ENCODE results near the gene SERPINB1.
A peak's percentile ranks its signal among the peaks of the same experiment; 100 is the strongest.

Gene SERPINB1

DNA sequence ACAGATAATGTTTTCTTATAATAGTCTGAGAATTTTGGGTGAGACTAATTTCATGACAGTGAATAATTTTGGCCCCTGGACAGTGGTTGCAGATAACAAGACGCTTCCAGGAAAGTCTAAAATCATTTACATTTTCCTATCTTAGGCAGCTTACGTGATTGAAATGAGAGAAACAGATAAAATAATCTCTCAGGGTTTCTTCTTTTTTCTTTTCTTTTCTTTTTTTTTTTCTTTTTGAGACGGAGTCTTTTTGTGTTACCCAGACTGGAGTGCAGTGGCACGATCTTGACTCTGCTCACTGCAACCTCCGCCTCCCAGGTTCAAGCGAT lies 4.2 kb upstream of the SERPINB1 start:
- H3K4me2 ChIP-seq (ENCODE audit: low read length, poor library complexity, severe bottlenecking), result no peak overlapping the region
- H3K23ac ChIP-seq (ENCODE audit: low read length in 2 of 2), result no peak overlapping the region
- H3K4me1 ChIP-seq (ENCODE audit: control insufficient read depth, insufficient read depth, low read depth, low read length), result peaks cover 11% of the 10 kb centered on the region
- no peak overlapping the region for H2AK5ac ChIP-seq (ENCODE audit: low read length, severe bottlenecking)
- peak overlapping the region; percentile 86 for H3K9ac ChIP-seq (ENCODE audit: low read length)
- no peak overlapping the region for H3K14ac ChIP-seq (ENCODE audit: low read length in 2 of 2)
- no peaks in the 10 kb centered on the region for H3K79me1 ChIP-seq (replicated peaks; ENCODE audit: low read length, poor library complexity, severe bottlenecking)
- 89% methylated on average over 4 of the region's 6 CpGs for WGBS
- no peak overlapping the region for H2BK15ac ChIP-seq (ENCODE audit: low read depth, poor library complexity, severe bottlenecking)
- no peak overlapping the region for H2BK120ac ChIP-seq (ENCODE audit: low read depth, low read length)
- no peak overlapping the region for H3K18ac ChIP-seq (ENCODE audit: low read depth in 1 of 2, low read length in 2 of 2)
- no peaks in the 10 kb centered on the region for H3K27me3 ChIP-seq (ENCODE audit: control insufficient read depth in 1 of 2, insufficient read depth in 1 of 2, low read length in 2 of 2)
- no peak overlapping the region for H4K8ac ChIP-seq (ENCODE audit: low read length)
- no peak overlapping the region for H4K91ac ChIP-seq (ENCODE audit: low read length)
- H3K36me3 ChIP-seq (ENCODE audit: control insufficient read depth in 1 of 2, insufficient read depth in 2 of 2, low read depth in 1 of 2, low read length in 2 of 2), result no peaks in the 10 kb centered on the region
- no peak overlapping the region for H2AFZ ChIP-seq (ENCODE audit: low read depth, low read length)
- H3K27ac ChIP-seq (ENCODE audit: low read length, poor library complexity, severe bottlenecking), result no peak overlapping the region
- H3K4me3 ChIP-seq (ENCODE audit: insufficient read depth in 1 of 2, low read depth in 1 of 2, low read length in 2 of 2), result no peak overlapping the region
- DNase-seq, result no peak
- no peak overlapping the region for H3K4ac ChIP-seq (ENCODE audit: low read depth in 1 of 2, low read length in 2 of 2)
- no peak overlapping the region for H2BK5ac ChIP-seq (ENCODE audit: low read depth, low read length, poor library complexity, severe bottlenecking)
- no peaks in the 10 kb centered on the region for H3K9me3 ChIP-seq (ENCODE audit: control insufficient read depth, low read length)
- H2BK12ac ChIP-seq (ENCODE audit: low read length in 2 of 2), result no peak overlapping the region

DNA sequence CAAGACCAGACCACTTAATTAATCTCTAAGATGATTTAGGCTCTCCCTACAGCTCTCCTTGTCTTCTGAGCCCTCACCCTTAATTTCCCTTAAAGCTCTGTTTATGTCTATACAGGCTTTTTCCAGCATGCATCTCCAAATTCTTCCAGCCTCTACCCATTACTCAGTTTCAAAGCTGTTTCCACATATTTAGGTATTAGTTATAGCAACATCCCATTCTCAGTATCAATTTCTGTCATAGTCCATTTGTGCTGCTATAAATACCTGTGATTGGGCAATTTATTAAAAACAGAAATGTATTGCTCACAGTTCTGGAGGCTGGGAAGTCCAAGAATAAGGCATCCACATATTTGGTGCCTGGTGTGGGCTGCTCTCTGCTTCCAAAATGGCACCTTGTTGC lies 2.3 kb upstream of the SERPINB1 start:
- no peak overlapping the region for H4K8ac ChIP-seq (ENCODE audit: low read length)
- H3K27ac ChIP-seq (ENCODE audit: low read length, poor library complexity, severe bottlenecking), result no peak overlapping the region
- H3K36me3 ChIP-seq (ENCODE audit: control insufficient read depth in 1 of 2, insufficient read depth in 2 of 2, low read depth in 1 of 2, low read length in 2 of 2), result peaks cover 0 to 14% of the 10 kb centered on the region in 2 experiments
- peaks cover 19% of the 10 kb centered on the region for H3K4me1 ChIP-seq (ENCODE audit: control insufficient read depth, insufficient read depth, low read depth, low read length)
- no peaks in the 10 kb centered on the region for H3K9me3 ChIP-seq (ENCODE audit: control insufficient read depth, low read length)
- no peak overlapping the region for H2BK15ac ChIP-seq (ENCODE audit: low read depth, poor library complexity, severe bottlenecking)
- no peak overlapping the region for H3K9ac ChIP-seq (ENCODE audit: low read length)
- no peak overlapping the region for H2AK5ac ChIP-seq (ENCODE audit: low read length, severe bottlenecking)
- no peak overlapping the region for H2BK12ac ChIP-seq (ENCODE audit: low read length in 2 of 2)
- DNase-seq, result no peak
- no peak overlapping the region for H4K91ac ChIP-seq (ENCODE audit: low read length)
- H3K4ac ChIP-seq (ENCODE audit: low read depth in 1 of 2, low read length in 2 of 2), result no peak overlapping the region
- H2BK5ac ChIP-seq (ENCODE audit: low read depth, low read length, poor library complexity, severe bottlenecking), result no peak overlapping the region
- no peak overlapping the region for H2AFZ ChIP-seq (ENCODE audit: low read depth, low read length)
- H3K79me1 ChIP-seq (replicated peaks; ENCODE audit: low read length, poor library complexity, severe bottlenecking), result peaks cover 3% of the 10 kb centered on the region
- no peak overlapping the region for H3K4me2 ChIP-seq (ENCODE audit: low read length, poor library complexity, severe bottlenecking)
- no peak overlapping the region for H3K23ac ChIP-seq (ENCODE audit: low read length in 2 of 2)
- no peak overlapping the region for H2BK120ac ChIP-seq (ENCODE audit: low read depth, low read length)
- no peaks in the 10 kb centered on the region for H3K27me3 ChIP-seq (ENCODE audit: control insufficient read depth in 1 of 2, insufficient read depth in 1 of 2, low read length in 2 of 2)
- no peak overlapping the region for H3K18ac ChIP-seq (ENCODE audit: low read depth in 1 of 2, low read length in 2 of 2)
- H3K14ac ChIP-seq (ENCODE audit: low read length in 2 of 2), result no peak overlapping the region
- no peak overlapping the region for H3K4me3 ChIP-seq (ENCODE audit: insufficient read depth in 1 of 2, low read depth in 1 of 2, low read length in 2 of 2)

DNA sequence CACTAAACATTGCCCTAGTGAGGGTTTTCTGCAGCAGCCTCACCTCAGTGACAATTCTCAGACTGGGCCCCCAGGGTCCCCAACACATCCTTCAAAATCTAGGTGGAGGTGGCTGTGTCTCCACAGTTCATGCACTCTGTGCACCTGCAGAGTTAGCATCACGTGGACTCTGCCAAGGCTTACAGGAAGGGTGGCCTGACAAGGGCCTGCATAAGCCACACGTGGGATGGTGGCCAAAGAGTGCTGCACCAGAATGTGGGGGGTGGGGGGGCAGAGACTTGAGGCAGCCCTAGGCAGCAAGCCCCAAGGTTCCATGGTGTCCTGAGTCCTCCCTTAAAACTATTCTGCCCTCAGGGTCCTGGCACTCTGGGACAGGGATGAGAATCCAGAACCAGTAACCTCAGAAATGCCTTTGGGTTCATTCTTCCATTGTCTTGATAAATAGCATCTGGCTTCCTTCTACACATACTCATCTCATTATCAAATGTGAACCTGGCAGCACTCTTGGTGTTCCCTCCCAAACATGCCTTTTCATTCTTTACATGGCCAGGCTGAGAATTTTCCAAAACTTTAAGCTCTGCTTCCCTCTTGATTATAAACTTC lies 1.6 kb upstream of the SERPINB1 start:
- Histone ChIP-seq H2AK5ac (ENCODE audit: low read length, severe bottlenecking) (no peak overlapping the region), H2AFZ (ENCODE audit: low read depth, low read length) (no peak overlapping the region), H3K27me3 (ENCODE audit: control insufficient read depth in 1 of 2, insufficient read depth in 1 of 2, low read length in 2 of 2) (no peaks in the 10 kb centered on the region), H2BK120ac (ENCODE audit: low read depth, low read length) (no peak overlapping the region), H2BK5ac (ENCODE audit: low read depth, low read length, poor library complexity, severe bottlenecking) (no peak overlapping the region), H4K91ac (ENCODE audit: low read length) (no peak overlapping the region), H3K14ac (ENCODE audit: low read length in 2 of 2) (no peak overlapping the region), H3K79me1 (replicated peaks; ENCODE audit: low read length, poor library complexity, severe bottlenecking) (peaks cover 3% of the 10 kb centered on the region), H3K4me3 (ENCODE audit: insufficient read depth in 1 of 2, low read depth in 1 of 2, low read length in 2 of 2) (no peak overlapping the region), H3K4me1 (ENCODE audit: control insufficient read depth, insufficient read depth, low read depth, low read length) (peaks cover 19% of the 10 kb centered on the region), H3K23ac (ENCODE audit: low read length in 2 of 2) (no peak overlapping the region), H3K36me3 (ENCODE audit: control insufficient read depth in 1 of 2, insufficient read depth in 2 of 2, low read depth in 1 of 2, low read length in 2 of 2) (peaks cover 0 to 20% of the 10 kb centered on the region in 2 experiments), H3K27ac (ENCODE audit: low read length, poor library complexity, severe bottlenecking) (no peak overlapping the region), H3K4ac (ENCODE audit: low read depth in 1 of 2, low read length in 2 of 2) (no peak overlapping the region), H2BK12ac (ENCODE audit: low read length in 2 of 2) (peak overlapping the region; percentile 1 to 32), H3K18ac (ENCODE audit: low read depth in 1 of 2, low read length in 2 of 2) (no peak overlapping the region), H2BK15ac (ENCODE audit: low read depth, poor library complexity, severe bottlenecking) (no peak overlapping the region), H3K9ac (ENCODE audit: low read length) (no peak overlapping the region), H4K8ac (ENCODE audit: low read length) (peak overlapping the region; percentile 0), H3K9me3 (ENCODE audit: control insufficient read depth, low read length) (no peaks in the 10 kb centered on the region), H3K4me2 (ENCODE audit: low read length, poor library complexity, severe bottlenecking) (no peak overlapping the region)
- no peak for DNase-seq
- WGBS, result 83% methylated on average over 2 of the region's 2 CpGs

DNA sequence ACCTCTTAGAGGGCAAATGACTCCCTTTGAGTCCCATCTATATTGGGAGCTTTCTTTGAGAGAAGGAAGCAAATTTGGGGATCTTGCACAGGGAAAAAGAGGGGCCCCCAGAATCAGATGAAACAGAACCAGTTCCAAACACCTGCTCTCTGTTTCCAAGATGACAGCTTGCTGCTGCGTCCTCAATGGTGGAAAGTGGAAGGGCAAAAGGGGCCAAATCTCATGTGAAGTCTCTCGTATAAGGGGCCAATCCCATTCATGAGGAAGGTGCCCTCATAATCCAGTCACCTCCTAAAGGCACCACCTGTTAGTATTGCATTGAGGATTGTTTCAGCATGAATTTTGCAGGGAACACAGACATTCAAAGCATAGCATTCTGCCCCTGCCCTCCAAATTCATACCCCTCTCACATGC lies 483 bp upstream of the SERPINB1 start:
- H2AK5ac ChIP-seq (ENCODE audit: low read length, severe bottlenecking), result no peak overlapping the region
- H2BK12ac ChIP-seq (ENCODE audit: low read length in 2 of 2), result peak overlapping the region; percentile 9 to 91
- peaks cover 4 to 31% of the 10 kb centered on the region in 2 experiments for H3K36me3 ChIP-seq (ENCODE audit: control insufficient read depth in 1 of 2, insufficient read depth in 2 of 2, low read depth in 1 of 2, low read length in 2 of 2)
- peaks cover 5% of the 10 kb centered on the region for H3K79me1 ChIP-seq (replicated peaks; ENCODE audit: low read length, poor library complexity, severe bottlenecking)
- no peak overlapping the region for H2BK120ac ChIP-seq (ENCODE audit: low read depth, low read length)
- no peak overlapping the region for H4K91ac ChIP-seq (ENCODE audit: low read length)
- H3K27me3 ChIP-seq (ENCODE audit: control insufficient read depth in 1 of 2, insufficient read depth in 1 of 2, low read length in 2 of 2), result no peaks in the 10 kb centered on the region
- no peak overlapping the region for H4K8ac ChIP-seq (ENCODE audit: low read length)
- no peak overlapping the region for H3K27ac ChIP-seq (ENCODE audit: low read length, poor library complexity, severe bottlenecking)
- peak overlapping the region in 1 of 2 experiments; percentile 78 for H3K4me3 ChIP-seq (ENCODE audit: insufficient read depth in 1 of 2, low read depth in 1 of 2, low read length in 2 of 2)
- no peak overlapping the region for H3K14ac ChIP-seq (ENCODE audit: low read length in 2 of 2)
- H2AFZ ChIP-seq (ENCODE audit: low read depth, low read length), result peak overlapping the region; percentile 58
- no peak overlapping the region for H2BK15ac ChIP-seq (ENCODE audit: low read depth, poor library complexity, severe bottlenecking)
- H3K4me1 ChIP-seq (ENCODE audit: control insufficient read depth, insufficient read depth, low read depth, low read length), result peaks cover 19% of the 10 kb centered on the region
- no peak overlapping the region for H3K23ac ChIP-seq (ENCODE audit: low read length in 2 of 2)
- H2BK5ac ChIP-seq (ENCODE audit: low read depth, low read length, poor library complexity, severe bottlenecking), result no peak overlapping the region
- H3K18ac ChIP-seq (ENCODE audit: low read depth in 1 of 2, low read length in 2 of 2), result no peak overlapping the region
- 100% methylated on average over 2 of the region's 2 CpGs for WGBS
- no peak overlapping the region for H3K4me2 ChIP-seq (ENCODE audit: low read length, poor library complexity, severe bottlenecking)
- peak overlapping the region in 1 of 2 experiments; percentile 88 for H3K4ac ChIP-seq (ENCODE audit: low read depth in 1 of 2, low read length in 2 of 2)
- DNase-seq, result no peak
- H3K9me3 ChIP-seq (ENCODE audit: control insufficient read depth, low read length), result no peaks in the 10 kb centered on the region
- H3K9ac ChIP-seq (ENCODE audit: low read length), result peak overlapping the region; percentile 90
